ENCODE data around the gene MRPL16. TPM values are rescaled to one million over a fixed set of nuclear protein-coding genes. Genes with fewer than 3 reads are reported as not detected.

The MRPL16 gene
- total RNA-seq, 2 donors from 2014 or later: 25.5 to 29.8 TPM

GRCh38 chr11:59779487-59779886 is 31.1 kb downstream of the MRPL16 start:
- intact Hi-C loops (cut with DNase I): no loop called here
- DNase-seq (ENCODE audit: low spot score): no peak

- intact Hi-C loops (cut with DNase I): no loop called here
- DNase-seq (ENCODE audit: low spot score): no peak
Measured at GRCh38 chr11:59778122-59778521, 32.5 kb downstream of the MRPL16 start.

- DNase-seq (ENCODE audit: low spot score): no peak
- intact Hi-C loops (cut with DNase I): no loop called here
Measured at GRCh38 chr11:59777104-59777503, 33.5 kb downstream of the MRPL16 start.

- no peak for DNase-seq (ENCODE audit: low spot score)
- intact Hi-C loops (cut with DNase I): no loop called here
Measured at GRCh38 chr11:59776210-59777066, 34.1 kb downstream of the MRPL16 start.

GRCh38 chr11:59773083-59773440 is 37.5 kb downstream of the MRPL16 start:
- no peak for DNase-seq (ENCODE audit: low spot score)
- intact Hi-C loops (cut with DNase I): no loop called here

GRCh38 chr11:59771605-59772004 is 39.0 kb downstream of the MRPL16 start:
- intact Hi-C loops (cut with DNase I): no loop called here
- no peak for DNase-seq (ENCODE audit: low spot score)

- no peak for DNase-seq (ENCODE audit: low spot score)
- intact Hi-C loops (cut with DNase I): no loop called here
Measured at GRCh38 chr11:59770869-59771268, 39.7 kb downstream of the MRPL16 start.

- intact Hi-C loops (cut with DNase I): no loop called here
- no peak for DNase-seq (ENCODE audit: low spot score)
Measured at GRCh38 chr11:59770319-59770718, 40.3 kb downstream of the MRPL16 start.

- intact Hi-C loops (cut with DNase I): no loop called here
- no peak for DNase-seq (ENCODE audit: low spot score)
Measured at GRCh38 chr11:59769828-59770227, 40.8 kb downstream of the MRPL16 start.

- no peak for DNase-seq (ENCODE audit: low spot score)
- intact Hi-C loops (cut with DNase I): no loop called here
Measured at GRCh38 chr11:59769111-59769510, 41.5 kb downstream of the MRPL16 start.

- intact Hi-C loops (cut with DNase I): no loop called here
- DNase-seq (ENCODE audit: low spot score): no peak
Measured at GRCh38 chr11:59767225-59767611, 43.4 kb downstream of the MRPL16 start.

- intact Hi-C loops (cut with DNase I): no loop called here
- no peak for DNase-seq (ENCODE audit: low spot score)
Measured at GRCh38 chr11:59766542-59767224, 43.9 kb downstream of the MRPL16 start.

GRCh38 chr11:59765068-59765735 is 45.4 kb downstream of the MRPL16 start:
- intact Hi-C loops (cut with DNase I): no loop called here

GRCh38 chr11:59761993-59762392 is 48.6 kb downstream of the MRPL16 start:
- no peak for DNase-seq (ENCODE audit: low spot score)
- intact Hi-C loops (cut with DNase I): no loop called here

More at GRCh38 chr11:59765068-59765735, 45.4 kb downstream of the MRPL16 start:
- no peak for DNase-seq (ENCODE audit: low spot score)

GRCh38 chr11:59760771-59761170 is 49.8 kb downstream of the MRPL16 start:
- no peak for DNase-seq (ENCODE audit: low spot score)
- intact Hi-C loops (cut with DNase I): no loop called here

GRCh38 chr11:59759900-59760299 is 50.7 kb downstream of the MRPL16 start:
- intact Hi-C loops (cut with DNase I): no loop called here

GRCh38 chr11:59758401-59759037 is 52.1 kb downstream of the MRPL16 start:
- intact Hi-C loops (cut with DNase I): no loop called here

More at GRCh38 chr11:59759900-59760299, 50.7 kb downstream of the MRPL16 start:
- no peak for DNase-seq (ENCODE audit: low spot score)

GRCh38 chr11:59756845-59757244 is 53.7 kb downstream of the MRPL16 start:
- no peak for DNase-seq (ENCODE audit: low spot score)
- intact Hi-C loops (cut with DNase I): no loop called here

More at GRCh38 chr11:59758401-59759037, 52.1 kb downstream of the MRPL16 start:
- no peak for DNase-seq (ENCODE audit: low spot score)

GRCh38 chr11:59756558-59756840 is 54.1 kb downstream of the MRPL16 start:
- intact Hi-C loops (cut with DNase I): no loop called here
- no peak for DNase-seq (ENCODE audit: low spot score)

Data from posterior vena cava (tissue), 2 donors.